ENCODE measurements around the gene KRTAP1-5. TPM values are rescaled to one million over a fixed set of nuclear protein-coding genes. Genes with fewer than 3 reads are reported as not detected.
"Not testable (repeated sequence)": the region's sequence is repeated elsewhere in the genome, so short reads cannot be mapped to it uniquely, and the experiment has no call there.

The KRTAP1-5 gene
- total RNA-seq, 2 experiments from 2014 or later, result not detected

DNA sequence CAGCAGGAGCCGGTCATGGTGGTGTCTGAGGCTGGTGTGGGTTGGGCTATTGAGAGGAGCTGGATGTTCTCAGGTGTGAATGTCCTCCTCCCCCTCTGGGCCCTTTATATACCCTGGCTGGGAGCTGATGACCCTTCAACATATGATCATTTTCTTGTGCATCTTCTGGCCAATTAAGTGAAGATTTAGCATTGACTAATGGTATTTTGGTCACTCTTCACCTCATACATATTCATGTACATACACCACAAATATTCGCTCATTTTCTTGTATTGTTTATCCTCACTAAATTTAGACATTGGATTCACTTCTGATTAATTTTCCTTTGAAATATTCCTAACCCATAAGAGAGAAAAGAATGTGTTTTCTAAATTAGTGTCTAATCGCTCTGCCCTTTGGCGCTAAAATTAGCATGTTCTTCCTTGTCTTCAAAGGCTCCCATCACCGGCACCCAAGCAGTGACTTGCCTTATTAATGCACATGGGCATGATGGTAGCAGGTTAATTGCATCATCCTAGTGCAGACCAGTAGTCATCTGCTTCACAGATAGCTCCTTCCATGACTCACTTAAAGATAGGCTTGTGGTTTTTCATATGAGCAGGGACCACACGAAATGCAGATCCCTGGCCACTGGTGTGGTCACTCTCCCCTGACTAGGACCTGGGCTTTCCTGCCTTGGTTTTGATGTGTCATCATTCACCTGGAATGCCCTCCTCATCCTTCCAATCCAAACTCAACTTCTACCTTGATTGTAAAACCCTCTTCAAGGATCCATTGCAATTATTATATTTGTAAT lies 39.0 kb upstream of the KRTAP1-5 start, which contains the start of gene KRTAP2-4:
Gene KRTAP2-4, minus strand, starts transcription at position 51 of the 796 bp plus-strand sequence. Its CDS starts 34 bp downstream, at position 17.
- H2AFZ ChIP-seq (ENCODE audit: low read length), result no peak within 1 kb of the TSS
- BruUV-seq (replicated peaks), result no TSS peak
- intact Hi-C loops (cut with micrococcal nuclease; ENCODE audit: unreplicated experiment), result no loop called here
- H3K36me3 ChIP-seq (ENCODE audit: insufficient read depth, low read length), result no peaks in the 10 kb centered on the region
- H3K4me2 ChIP-seq (ENCODE audit: low read length), result no peak within 1 kb of the TSS
- no peaks in the 10 kb centered on the region for H4K20me1 ChIP-seq (ENCODE audit: insufficient read depth, low read length)
- no peak within 1 kb of the TSS for H3K27ac ChIP-seq (ENCODE audit: low read depth, low read length, poor library complexity, severe bottlenecking)
- CTCF ChIA-PET (ENCODE audit: unreplicated experiment), result no interaction called here
- TF ChIP-seq, protein P1, sequence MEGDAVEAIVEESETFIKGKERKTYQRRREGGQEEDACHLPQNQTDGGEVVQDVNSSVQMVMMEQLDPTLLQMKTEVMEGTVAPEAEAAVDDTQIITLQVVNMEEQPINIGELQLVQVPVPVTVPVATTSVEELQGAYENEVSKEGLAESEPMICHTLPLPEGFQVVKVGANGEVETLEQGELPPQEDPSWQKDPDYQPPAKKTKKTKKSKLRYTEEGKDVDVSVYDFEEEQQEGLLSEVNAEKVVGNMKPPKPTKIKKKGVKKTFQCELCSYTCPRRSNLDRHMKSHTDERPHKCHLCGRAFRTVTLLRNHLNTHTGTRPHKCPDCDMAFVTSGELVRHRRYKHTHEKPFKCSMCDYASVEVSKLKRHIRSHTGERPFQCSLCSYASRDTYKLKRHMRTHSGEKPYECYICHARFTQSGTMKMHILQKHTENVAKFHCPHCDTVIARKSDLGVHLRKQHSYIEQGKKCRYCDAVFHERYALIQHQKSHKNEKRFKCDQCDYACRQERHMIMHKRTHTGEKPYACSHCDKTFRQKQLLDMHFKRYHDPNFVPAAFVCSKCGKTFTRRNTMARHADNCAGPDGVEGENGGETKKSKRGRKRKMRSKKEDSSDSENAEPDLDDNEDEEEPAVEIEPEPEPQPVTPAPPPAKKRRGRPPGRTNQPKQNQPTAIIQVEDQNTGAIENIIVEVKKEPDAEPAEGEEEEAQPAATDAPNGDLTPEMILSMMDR (conservative IDR thresholded peaks at IDR 0.05; ENCODE audit: low read length), result no peak
- TF ChIP-seq EZH2phosphoT487 (IDR thresholded peaks at IDR 0.05; ENCODE audit: borderline replicate concordance, low read depth, low read length), result no peak
- no peak within 1 kb of the TSS for H3K4me3 ChIP-seq (ENCODE audit: low read depth, low read length, poor library complexity, severe bottlenecking)
- H3K4me1 ChIP-seq (ENCODE audit: insufficient read depth, low read length, poor library complexity, severe bottlenecking), result no peaks in the 10 kb centered on the region
- H3K79me2 ChIP-seq (ENCODE audit: insufficient read depth, low read depth, low read length), result no peaks in the 10 kb centered on the region
- POLR2A ChIA-PET, result no interaction called here
- no peak for DNase-seq (ENCODE audit: low spot score)
- no peaks in the 10 kb centered on the region for H3K9me3 ChIP-seq (ENCODE audit: low read length)
- no peaks in the 10 kb centered on the region for H3K9me2 ChIP-seq (ENCODE audit: insufficient read depth, low read length)

DNA sequence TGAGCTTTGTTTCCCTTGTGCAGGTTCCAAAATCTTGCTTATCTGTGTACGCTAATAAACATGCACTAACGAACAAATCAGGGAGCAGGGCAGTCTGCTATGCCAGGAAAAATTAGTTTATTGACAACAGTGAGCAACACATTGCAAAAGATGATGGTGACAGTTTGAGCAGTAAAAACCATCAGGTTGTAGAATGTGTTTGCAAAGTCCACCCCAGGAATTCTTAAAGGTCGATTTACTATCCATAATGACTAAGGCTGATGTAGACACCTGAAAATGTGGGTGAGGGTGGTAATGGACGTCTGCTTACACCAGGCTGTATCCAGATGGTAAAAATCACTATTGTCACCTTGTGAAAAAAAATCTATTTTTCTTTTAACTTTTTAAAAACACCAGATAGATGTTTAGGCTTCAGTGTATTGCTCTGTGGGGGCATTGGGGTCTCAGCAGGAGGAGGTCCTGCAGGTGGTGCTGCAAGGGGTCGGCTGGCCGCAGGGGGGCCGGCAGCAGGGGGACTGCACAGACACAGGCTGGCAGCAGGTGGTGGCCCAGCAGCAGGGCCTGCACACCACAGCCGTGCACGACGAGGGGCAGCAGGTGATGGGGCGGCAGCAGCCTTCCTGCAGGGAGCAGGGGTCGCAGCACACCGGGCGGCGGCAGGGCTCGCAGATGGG lies 38.1 kb upstream of the KRTAP1-5 start:
- H3K9me3 ChIP-seq (ENCODE audit: low read length); intact Hi-C loops (cut with micrococcal nuclease; ENCODE audit: unreplicated experiment); DNase-seq (ENCODE audit: low spot score); H3K36me3 ChIP-seq (ENCODE audit: insufficient read depth, low read length); H3K4me2 ChIP-seq (ENCODE audit: low read length); H2AFZ ChIP-seq (ENCODE audit: low read length); CTCF ChIA-PET (ENCODE audit: unreplicated experiment); BruUV-seq (replicated peaks); H3K79me2 ChIP-seq (ENCODE audit: insufficient read depth, low read depth, low read length); H3K4me3 ChIP-seq (ENCODE audit: low read depth, low read length, poor library complexity, severe bottlenecking); POLR2A ChIA-PET; H3K4me1 ChIP-seq (ENCODE audit: insufficient read depth, low read length, poor library complexity, severe bottlenecking); H3K27ac ChIP-seq (ENCODE audit: low read depth, low read length, poor library complexity, severe bottlenecking); H3K9me2 ChIP-seq (ENCODE audit: insufficient read depth, low read length); H4K20me1 ChIP-seq (ENCODE audit: insufficient read depth, low read length): not testable (repeated sequence)

DNA sequence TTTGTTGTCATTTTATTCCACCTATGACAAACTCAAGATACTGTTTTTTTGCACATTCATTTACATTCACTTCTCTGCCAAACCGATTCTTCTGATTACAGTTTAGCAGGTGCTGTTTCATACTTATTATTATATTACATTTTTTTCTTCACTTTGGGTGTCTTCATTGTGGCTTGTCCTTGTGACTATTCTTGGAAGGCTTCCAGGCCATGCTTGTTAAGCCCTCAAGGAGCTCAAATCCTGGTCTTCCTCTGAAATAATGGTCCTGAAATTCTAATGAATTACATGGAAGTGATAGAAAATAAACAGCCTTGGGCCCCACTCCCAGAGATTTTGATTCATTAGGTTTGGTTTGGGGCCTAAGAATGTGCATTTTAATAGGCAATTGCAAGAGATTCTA lies 37.3 kb upstream of the KRTAP1-5 start:
- Histone ChIP-seq H3K27ac (ENCODE audit: low read depth, low read length, poor library complexity, severe bottlenecking) (no peak overlapping the region), H4K20me1 (ENCODE audit: insufficient read depth, low read length) (no peaks in the 10 kb centered on the region), H2AFZ (ENCODE audit: low read length) (no peak overlapping the region), H3K9me2 (ENCODE audit: insufficient read depth, low read length) (no peaks in the 10 kb centered on the region), H3K4me2 (ENCODE audit: low read length) (no peak overlapping the region), H3K9me3 (ENCODE audit: low read length) (no peaks in the 10 kb centered on the region), H3K79me2 (ENCODE audit: insufficient read depth, low read depth, low read length) (no peaks in the 10 kb centered on the region), H3K36me3 (ENCODE audit: insufficient read depth, low read length) (no peaks in the 10 kb centered on the region), H3K4me3 (ENCODE audit: low read depth, low read length, poor library complexity, severe bottlenecking) (no peak overlapping the region), H3K4me1 (ENCODE audit: insufficient read depth, low read length, poor library complexity, severe bottlenecking) (no peaks in the 10 kb centered on the region)
- intact Hi-C loops (cut with micrococcal nuclease; ENCODE audit: unreplicated experiment), result no loop called here
- TF ChIP-seq, protein P1 (conservative IDR thresholded peaks at IDR 0.05; ENCODE audit: low read length), result no peak
- TF ChIP-seq EZH2phosphoT487 (IDR thresholded peaks at IDR 0.05; ENCODE audit: borderline replicate concordance, low read depth, low read length), result no peak
- no peak for DNase-seq (ENCODE audit: low spot score)
- ChIA-PET CTCF (ENCODE audit: unreplicated experiment) (no interaction called here), POLR2A (no interaction called here)
- no TSS peak for BruUV-seq (replicated peaks)
